NCI-H1436 treated with DMSO at 0.1 percent for 48 hours (cell line): ENCODE data around the gene SCFD2.
"Not testable (repeated sequence)": the region's sequence is repeated elsewhere in the genome, so short reads cannot be mapped to it uniquely, and the experiment has no call there.

Experiments
- DNase-seq: peaks from one replicate; lab custom pipeline; 2025; lab: John Stamatoyannopoulos, UW

Gene SCFD2

GRCh38 chr4:53346392-53346791, 19.5 kb downstream of the SCFD2 start:
- not testable (repeated sequence) for DNase-seq

GRCh38 chr4:53340145-53340544, 25.7 kb downstream of the SCFD2 start:
- not testable (repeated sequence) for DNase-seq

GRCh38 chr4:53334916-53335315, 30.9 kb downstream of the SCFD2 start:
- DNase-seq, result not testable (repeated sequence)

GRCh38 chr4:53326535-53326934, 39.3 kb downstream of the SCFD2 start:
- DNase-seq, result no peak

GRCh38 chr4:53322696-53323095, 43.2 kb downstream of the SCFD2 start:
- no peak for DNase-seq

GRCh38 chr4:53321984-53322289, 43.9 kb downstream of the SCFD2 start:
- DNase-seq, result no peak

- DNase-seq, result no peak
These were observed 44.5 kb downstream of the SCFD2 start for GRCh38 chr4:53321151-53321983.

GRCh38 chr4:53315300-53315699, 50.6 kb downstream of the SCFD2 start:
- DNase-seq, result no peak

- no peak for DNase-seq
These were observed 51.6 kb downstream of the SCFD2 start for GRCh38 chr4:53314252-53314651.

- no peak for DNase-seq
These were observed 52.4 kb downstream of the SCFD2 start for GRCh38 chr4:53313510-53313909.

GRCh38 chr4:53309321-53310040, 56.4 kb downstream of the SCFD2 start:
- no peak for DNase-seq

GRCh38 chr4:53307819-53308780, 57.8 kb downstream of the SCFD2 start:
- no peak for DNase-seq

- DNase-seq, result no peak
These were observed 58.7 kb downstream of the SCFD2 start for GRCh38 chr4:53307210-53307609.

- no peak for DNase-seq
These were observed 59.1 kb downstream of the SCFD2 start for GRCh38 chr4:53306729-53307128.

GRCh38 chr4:53292209-53292608, 73.7 kb downstream of the SCFD2 start:
- not testable (repeated sequence) for DNase-seq

- DNase-seq, result no peak
These were observed 84.4 kb downstream of the SCFD2 start for GRCh38 chr4:53281438-53281837.

- DNase-seq, result no peak
These were observed 85.0 kb downstream of the SCFD2 start for GRCh38 chr4:53280846-53281245.

GRCh38 chr4:53274609-53275268, 91.1 kb downstream of the SCFD2 start:
- DNase-seq, result no peak

GRCh38 chr4:53273726-53274125, 92.1 kb downstream of the SCFD2 start:
- no peak for DNase-seq

GRCh38 chr4:53267026-53267425, 98.8 kb downstream of the SCFD2 start:
- DNase-seq, result no peak

GRCh38 chr4:53255986-53256385, 109.9 kb downstream of the SCFD2 start:
- DNase-seq, result not testable (repeated sequence)

- no peak for DNase-seq
These were observed 125.3 kb downstream of the SCFD2 start for GRCh38 chr4:53240573-53240972.
